NCI-H146 (cell line): ENCODE results near the gene YAE1.

Source experiments
- DNase-seq: peaks from one replicate; lab custom pipeline; 2025; lab: John Stamatoyannopoulos, UW

Gene YAE1

DNA sequence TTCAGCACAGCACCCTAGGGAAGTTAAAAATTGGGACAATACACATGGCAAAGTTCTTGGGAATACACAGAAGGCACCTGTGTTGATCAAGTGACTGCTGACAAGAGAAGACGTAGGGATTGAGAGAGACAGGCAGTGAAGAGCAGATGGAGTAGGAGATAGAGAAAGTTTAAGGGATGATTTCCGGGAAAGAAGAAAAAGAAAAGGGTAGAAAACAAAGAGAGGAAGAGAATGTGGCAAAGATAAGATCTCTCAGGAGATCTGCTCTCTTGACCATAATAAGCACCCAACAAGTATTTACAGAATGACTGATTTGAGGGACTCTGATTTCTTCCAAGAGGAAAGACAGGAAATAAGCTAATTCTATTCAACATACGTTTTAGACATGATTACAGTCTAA lies 42.1 kb downstream of the YAE1 start:
- no peak for DNase-seq

DNA sequence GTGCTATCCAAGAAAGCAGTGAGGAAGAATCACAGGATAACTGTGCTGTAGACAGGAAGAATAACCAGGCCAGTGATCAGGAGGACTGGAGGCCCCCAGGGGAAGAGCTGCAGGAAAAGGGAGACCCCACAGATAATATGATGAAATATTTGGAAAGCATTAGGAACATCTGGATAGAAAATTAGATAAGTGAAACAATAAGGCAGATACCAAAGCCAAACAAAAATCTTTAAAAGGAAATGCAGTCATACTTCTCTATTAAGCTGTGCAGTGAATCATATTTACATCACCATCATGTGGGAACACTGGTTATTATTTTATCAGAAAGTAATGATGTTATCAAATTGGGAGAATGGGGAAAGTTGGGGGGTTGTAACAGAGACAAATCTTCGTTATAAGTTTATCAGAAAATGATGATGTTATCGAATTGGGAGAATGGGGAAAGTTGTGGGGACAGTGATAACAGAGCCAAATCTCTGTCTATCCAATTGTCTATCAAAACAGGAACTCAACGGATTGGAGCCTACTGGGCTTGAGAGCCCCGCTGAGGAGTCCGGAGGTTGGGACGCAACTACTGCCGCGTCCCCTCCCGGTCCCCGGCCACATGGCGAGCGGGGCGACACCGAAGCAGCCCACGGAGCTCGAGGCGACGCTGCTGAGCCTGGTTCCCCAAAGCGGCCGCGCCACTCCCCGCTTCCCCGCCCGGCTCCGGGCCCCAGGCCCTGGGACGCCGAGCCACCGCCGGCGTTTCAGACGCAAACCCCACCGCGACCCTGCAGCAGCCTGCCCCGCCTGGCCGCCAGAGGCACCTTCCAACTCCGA lies 43.1 kb downstream of the YAE1 start:
- DNase-seq: no peak

DNA sequence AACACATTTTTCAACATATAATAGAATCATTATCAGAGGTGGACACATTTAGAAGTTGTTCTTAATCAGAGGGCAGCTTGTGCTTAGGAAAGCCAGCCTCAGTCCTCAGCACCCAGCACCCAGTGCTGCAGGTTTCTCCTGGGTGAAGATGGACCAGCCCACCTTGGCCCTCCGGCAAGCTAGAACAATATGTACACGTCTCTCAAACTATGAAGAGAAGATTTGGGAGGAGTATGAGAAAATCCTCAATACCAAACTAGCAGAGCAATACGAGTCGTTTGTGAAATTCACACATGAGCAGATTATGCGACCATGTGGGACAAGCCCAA lies 43.7 kb downstream of the YAE1 start:
- DNase-seq: no peak

DNA sequence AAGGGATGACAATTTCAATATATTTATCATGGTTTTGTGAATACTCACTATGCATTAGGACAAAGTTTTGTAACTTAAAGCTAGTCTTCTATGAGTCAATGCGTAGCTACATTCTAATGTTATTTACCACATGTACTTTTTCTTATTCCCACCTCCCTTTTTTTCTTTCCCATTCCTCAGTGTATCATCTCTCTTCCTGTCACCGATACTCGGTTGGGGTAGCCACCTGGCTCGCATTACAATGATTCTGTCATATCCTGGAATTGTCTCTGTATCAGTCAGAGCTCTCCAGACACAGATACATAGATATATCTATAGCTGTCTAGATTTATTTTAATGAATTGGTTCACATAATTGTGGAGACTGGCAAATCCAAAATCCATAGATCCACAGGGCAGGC lies 47.4 kb downstream of the YAE1 start:
- DNase-seq: no peak

DNA sequence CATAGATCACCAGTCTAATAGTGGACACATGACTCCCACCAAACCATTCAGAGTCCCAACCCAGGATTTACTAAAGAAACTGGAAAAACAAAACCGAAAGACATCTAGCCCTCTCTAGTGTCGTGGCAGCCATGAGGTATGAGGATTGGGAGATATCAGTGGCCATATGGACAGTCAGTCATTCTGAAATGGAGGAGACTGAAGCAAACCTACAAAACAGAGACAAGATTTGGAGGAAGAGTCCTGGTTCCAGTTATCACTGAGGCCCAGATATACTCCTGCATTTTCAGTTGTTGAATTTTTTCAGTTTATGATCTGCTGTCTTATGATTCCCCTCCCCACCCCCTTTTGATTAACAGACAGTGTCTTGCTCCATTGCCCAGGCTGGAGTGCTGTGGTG lies 48.1 kb downstream of the YAE1 start:
- no peak for DNase-seq

DNA sequence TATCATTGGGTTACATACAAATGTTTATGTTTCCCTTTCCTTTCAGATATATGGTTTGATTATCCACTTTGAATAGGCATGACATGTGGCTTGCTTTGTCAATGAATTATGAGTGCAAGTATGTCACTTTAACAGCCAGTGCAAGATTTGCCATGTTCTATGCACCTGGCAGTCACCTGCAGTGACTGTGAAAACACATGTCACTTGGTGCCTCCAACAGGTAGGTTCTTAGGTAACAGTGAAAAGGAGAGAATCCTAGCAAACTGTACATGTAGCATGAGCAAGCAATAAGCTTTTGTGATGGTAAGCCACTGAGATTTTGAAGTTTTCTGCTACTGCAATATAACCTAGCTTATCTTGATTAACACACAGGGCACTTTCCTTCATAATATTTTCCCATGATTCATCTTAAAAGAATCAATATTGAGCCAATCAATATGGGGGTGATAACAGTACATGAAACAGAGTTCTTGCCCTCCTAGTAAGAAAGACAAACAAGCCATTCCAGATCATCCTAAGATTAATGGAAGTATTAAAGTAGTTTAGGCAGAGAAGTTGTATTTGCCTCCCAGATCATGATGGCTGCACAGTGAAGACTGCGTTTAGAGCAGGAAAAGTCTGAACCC lies 49.3 kb downstream of the YAE1 start:
- peak; percentile 40 for DNase-seq

DNA sequence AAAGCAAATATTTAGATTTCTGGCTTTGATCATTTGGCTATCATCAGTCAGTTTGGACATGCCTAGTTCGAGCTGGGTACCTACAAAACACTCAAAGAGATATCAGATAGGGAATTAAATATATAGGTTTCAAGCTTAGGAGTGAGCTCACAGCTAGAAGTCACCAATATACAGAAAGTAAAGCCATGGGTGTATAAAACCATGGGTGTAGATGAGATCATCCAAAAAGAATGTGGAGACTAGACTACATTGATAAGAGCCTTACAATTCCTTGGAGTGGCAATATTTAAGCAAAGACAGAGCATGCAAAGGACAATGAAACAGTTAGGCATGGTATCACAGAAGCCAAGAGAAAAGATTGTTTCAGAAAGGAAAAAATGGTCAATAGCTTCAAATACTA lies 49.9 kb downstream of the YAE1 start:
- no peak for DNase-seq

DNA sequence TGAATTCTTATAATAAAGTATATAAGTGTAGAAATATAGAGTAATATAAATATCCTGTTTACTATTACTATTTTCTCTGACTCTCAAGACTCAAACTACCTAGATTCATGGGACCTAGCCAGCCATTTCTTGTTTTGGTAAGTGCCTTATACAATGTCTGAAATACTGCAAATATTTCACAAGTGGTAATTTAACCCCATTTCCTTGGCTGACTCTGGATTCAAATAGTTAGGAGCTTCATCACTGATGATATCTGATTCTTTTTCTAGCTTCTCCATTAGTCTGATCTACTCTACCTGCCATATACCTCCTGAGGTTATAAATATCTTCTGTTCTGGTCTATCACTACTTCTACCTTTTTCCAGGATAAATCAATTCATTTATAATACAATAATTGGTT lies 50.8 kb downstream of the YAE1 start:
- DNase-seq: no peak

DNA sequence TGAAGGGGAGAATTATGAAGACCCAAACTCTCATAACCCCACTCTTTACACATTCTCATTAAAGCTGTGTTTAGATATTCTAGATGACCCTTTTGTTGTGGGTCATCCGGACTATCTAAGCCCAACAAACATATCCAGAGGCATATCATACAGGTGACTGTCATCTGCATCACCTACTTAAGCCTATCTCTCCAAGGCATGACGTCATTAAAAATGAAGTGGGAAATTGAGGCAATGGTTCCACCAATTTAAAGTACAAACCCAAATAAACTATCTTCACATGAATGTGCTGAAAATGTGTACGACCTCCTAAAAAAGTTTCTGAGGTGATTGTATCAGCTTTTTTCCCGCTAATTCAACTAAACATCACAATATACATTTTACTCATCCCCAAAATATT lies 52.7 kb downstream of the YAE1 start:
- DNase-seq: no peak

DNA sequence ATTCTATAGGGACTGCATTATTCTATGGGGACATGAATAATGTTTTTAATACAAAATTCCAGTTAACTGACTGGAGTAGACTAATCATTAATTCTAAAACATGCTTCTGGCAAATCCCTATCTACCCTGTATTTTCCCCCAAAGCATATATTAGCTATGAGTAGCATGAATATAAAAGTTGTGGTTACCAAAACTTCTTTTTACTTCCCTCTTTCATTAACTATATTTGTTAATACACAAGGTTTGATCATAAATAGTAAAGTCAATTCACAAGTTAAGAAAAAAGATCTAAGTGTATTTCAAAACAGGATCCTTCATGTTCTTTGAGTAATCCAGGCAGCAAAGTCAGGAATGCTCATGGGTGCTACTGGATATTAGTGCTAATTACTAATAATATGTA lies 54.3 kb downstream of the YAE1 start:
- no peak for DNase-seq

DNA sequence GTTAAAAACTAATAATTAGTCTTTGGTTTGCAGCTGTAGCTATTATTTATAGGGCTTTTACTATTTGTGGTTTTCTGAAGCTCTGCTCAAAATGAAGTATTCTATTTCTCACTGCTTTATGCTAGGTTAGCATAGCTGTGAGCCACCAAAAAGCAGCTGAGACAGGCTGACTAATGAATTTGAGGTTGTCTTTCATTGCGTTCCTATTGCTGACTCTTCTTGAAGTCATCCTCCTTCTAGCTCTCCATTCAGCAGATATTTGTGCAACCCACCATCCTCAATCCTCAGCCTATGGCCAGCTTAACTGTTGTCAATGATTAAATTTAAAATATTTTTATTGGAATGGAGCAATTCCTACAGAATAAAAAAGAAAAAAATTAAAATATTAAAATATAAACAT lies 55.1 kb downstream of the YAE1 start:
- no peak for DNase-seq

DNA sequence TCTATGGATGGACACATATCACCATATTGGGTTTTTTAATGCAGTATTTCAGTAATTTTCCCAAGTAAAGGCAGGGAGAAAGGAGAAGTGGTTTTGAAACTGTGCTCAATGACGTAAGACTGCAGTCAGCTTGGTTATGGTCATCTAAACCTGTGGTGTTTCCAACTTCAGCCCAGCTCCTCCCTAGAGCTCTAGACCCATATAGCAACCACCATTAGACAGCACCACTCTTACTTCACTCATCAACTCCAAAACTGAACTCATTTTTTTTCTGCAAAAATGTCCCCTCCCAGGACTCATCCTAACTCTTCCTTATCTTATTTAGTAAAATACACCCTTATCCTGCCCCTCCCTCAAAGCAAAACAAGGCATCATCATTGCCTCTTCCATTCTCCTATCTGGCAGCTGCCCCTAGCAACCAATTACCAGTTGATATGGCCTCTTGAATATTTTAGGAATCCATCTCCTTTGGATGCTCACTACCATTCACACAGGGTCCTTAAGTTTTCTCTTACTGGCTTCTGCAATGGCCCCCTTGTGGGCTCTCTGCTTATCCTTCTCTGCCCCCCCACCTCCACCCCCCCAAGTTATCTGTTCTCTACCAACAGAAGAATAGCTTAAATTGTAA lies 55.7 kb downstream of the YAE1 start:
- DNase-seq: peak; percentile 16
